ENCODE results near the gene ALDH6A1.

GRCh38 chr14:74008843-74009499 is 75.3 kb downstream of the ALDH6A1 start:
- TF ChIP-seq, protein P1, sequence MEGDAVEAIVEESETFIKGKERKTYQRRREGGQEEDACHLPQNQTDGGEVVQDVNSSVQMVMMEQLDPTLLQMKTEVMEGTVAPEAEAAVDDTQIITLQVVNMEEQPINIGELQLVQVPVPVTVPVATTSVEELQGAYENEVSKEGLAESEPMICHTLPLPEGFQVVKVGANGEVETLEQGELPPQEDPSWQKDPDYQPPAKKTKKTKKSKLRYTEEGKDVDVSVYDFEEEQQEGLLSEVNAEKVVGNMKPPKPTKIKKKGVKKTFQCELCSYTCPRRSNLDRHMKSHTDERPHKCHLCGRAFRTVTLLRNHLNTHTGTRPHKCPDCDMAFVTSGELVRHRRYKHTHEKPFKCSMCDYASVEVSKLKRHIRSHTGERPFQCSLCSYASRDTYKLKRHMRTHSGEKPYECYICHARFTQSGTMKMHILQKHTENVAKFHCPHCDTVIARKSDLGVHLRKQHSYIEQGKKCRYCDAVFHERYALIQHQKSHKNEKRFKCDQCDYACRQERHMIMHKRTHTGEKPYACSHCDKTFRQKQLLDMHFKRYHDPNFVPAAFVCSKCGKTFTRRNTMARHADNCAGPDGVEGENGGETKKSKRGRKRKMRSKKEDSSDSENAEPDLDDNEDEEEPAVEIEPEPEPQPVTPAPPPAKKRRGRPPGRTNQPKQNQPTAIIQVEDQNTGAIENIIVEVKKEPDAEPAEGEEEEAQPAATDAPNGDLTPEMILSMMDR (IDR thresholded peaks at IDR 0.05; ENCODE audit: insufficient read depth, low read length, poor library complexity, severe bottlenecking), result no peak
- no peak for TF ChIP-seq EZH2phosphoT487 (conservative IDR thresholded peaks at IDR 0.05; ENCODE audit: low read length)
